LNCaP clone FGC (cell line): ENCODE data around the gene POLR3K.

Experiments
- DNase-seq: peaks from one replicate; pipeline ENCODE4 v3.0.0-alpha.2; 2011; ENCODE audit warnings: low read depth
- H3K4me3 ChIP-seq: 2 replicates; pipeline ENCODE4 v1.5.1; 2011; ENCODE audit warnings: mild to moderate bottlenecking, low read depth, low read length, control low read depth
- TF ChIP-seq, protein P1 (sequence below): IDR thresholded peaks from 2 replicates; pipeline ENCODE4 v1.5.1; 2012; ENCODE audit warnings: mild to moderate bottlenecking; ENCODE audit not compliant: control insufficient read depth, insufficient read depth; ENCODE audit errors: extremely low read depth

POLR3K gene

DNA sequence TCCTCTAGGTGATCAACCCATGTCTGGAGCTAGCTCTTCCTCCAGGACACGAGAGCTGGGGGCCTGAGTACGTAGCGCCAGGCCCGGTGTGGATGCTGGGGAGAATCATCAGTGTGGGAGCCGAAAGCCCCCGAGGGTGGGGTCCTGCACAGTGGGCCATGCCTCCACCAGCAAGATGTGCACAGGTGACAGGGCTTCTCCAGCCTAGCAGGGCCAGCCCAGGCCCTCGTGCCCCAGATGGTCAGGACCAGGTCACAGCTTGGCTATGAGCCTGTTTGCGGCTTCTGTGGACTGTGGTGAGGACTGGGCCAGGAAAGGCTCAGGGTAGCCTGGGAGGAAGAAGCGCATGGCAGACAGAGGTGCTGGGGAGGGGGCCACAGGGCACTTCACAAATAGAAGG lies 32.5 kb upstream of the POLR3K start:
- TF ChIP-seq, protein P1, sequence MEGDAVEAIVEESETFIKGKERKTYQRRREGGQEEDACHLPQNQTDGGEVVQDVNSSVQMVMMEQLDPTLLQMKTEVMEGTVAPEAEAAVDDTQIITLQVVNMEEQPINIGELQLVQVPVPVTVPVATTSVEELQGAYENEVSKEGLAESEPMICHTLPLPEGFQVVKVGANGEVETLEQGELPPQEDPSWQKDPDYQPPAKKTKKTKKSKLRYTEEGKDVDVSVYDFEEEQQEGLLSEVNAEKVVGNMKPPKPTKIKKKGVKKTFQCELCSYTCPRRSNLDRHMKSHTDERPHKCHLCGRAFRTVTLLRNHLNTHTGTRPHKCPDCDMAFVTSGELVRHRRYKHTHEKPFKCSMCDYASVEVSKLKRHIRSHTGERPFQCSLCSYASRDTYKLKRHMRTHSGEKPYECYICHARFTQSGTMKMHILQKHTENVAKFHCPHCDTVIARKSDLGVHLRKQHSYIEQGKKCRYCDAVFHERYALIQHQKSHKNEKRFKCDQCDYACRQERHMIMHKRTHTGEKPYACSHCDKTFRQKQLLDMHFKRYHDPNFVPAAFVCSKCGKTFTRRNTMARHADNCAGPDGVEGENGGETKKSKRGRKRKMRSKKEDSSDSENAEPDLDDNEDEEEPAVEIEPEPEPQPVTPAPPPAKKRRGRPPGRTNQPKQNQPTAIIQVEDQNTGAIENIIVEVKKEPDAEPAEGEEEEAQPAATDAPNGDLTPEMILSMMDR: no peak
- DNase-seq: no peak
- H3K4me3 ChIP-seq: no peak overlapping the region

DNA sequence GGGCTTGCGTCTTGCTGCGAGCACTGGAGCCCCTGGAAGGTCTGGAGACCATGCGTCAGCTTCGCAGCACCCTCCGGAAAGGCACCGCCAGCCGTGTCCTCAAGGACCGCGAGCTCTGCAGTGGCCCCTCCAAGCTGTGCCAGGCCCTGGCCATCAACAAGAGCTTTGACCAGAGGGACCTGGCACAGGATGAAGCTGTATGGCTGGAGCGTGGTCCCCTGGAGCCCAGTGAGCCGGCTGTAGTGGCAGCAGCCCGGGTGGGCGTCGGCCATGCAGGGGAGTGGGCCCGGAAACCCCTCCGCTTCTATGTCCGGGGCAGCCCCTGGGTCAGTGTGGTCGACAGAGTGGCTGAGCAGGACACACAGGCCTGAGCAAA lies 32.0 kb upstream of the POLR3K start:
- TF ChIP-seq, protein P1: no peak
- DNase-seq: no peak
- H3K4me3 ChIP-seq: no peak overlapping the region

DNA sequence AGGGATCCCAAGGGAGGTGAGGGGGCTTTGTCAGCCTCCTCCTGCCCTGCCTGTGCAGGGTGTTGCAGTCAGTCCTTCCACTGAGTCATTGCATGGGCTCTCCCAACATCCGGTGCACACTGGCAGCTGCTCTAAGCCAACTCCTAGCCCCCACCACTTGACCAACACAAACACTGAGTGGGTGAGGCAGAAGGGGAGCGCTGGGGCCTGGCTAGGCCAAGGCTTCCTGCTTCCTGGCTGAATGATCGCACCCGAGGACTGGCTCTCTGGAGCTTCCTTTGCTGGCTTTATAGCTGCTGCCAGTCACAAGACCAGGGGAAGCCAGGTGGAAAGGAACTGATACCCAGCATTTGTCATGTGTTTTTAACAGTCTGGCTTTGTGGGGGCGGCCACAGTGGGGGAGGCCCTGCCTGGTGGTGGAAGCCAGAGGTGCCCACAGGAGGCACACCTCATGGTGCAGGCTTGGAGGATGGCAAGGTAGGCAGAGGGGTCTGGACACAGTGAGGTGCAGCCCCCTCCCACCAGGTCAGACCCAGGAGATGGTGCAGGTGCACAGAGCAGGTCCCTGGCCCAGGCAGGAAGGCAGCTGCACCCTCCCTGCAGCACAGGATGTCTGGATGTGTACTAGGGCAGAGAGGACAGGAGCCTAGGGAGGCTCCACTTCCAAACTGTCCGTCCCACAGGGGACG lies 31.5 kb upstream of the POLR3K start:
- H3K4me3 ChIP-seq: no peak overlapping the region
- DNase-seq: no peak
- TF ChIP-seq, protein P1: no peak

DNA sequence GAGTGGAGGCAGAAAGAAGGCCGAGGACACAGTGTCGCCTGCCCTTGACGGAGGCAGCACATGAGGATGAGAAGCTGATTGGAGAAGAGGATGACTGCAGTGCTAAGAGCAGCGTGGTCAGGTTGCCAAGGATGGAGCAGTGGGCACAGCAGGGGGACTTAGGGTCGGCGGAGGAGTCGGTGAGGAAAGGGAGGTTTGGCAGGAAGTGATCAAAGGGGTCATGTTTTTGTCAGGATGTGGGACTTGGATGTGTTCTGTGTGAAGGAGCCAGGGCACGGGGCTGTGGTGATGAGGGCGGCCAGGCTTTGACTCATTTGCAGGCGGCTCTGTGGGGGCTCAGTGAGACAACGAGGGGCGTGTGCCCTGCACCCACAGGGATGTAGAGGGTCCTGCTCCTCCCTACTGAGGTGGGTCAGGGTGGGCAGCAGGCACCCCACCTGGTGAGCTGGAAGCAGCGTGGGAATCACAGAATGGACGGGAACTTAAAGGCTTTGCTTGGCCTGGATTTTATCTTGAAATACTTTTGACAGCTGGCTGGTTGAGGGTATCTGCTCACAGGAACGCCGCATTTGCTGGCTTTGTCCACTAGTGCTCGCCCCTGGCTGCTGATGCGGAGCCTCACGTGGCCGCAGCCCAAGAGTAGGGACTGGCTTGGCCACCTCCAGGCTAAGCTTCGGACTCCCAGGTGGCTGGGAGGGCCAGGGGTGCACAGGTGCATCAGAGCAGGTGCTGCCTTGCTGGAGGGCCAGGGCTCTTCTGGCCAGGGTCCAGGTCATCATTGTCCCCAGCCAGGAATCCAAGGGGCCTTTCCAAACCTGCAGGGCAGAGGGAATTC lies 30.6 kb upstream of the POLR3K start:
- DNase-seq: no peak
- H3K4me3 ChIP-seq: no peak overlapping the region
- TF ChIP-seq, protein P1: no peak

DNA sequence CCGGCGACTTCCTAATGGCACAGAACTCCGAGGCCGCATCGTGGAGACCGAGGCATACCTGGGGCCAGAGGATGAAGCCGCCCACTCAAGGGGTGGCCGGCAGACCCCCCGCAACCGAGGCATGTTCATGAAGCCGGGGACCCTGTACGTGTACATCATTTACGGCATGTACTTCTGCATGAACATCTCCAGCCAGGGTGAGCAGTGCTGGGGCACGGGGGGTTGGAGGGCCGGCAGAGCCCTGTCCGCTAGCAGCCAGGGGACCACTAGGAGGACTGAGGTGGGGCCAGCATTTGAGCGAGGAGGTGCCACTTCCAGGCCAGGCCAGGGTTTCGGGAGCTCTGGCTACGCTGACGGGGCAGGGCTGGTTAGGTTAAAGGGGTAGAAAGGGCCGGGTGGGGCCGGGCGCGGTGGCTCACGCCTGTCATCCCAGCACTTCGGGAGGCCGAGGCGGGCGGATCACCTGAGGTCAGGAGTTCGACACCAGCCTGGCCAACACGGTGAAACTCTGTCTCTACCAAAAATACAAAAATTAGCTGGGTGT lies 29.7 kb upstream of the POLR3K start:
- no peak overlapping the region for H3K4me3 ChIP-seq
- TF ChIP-seq, protein P1: no peak

DNA sequence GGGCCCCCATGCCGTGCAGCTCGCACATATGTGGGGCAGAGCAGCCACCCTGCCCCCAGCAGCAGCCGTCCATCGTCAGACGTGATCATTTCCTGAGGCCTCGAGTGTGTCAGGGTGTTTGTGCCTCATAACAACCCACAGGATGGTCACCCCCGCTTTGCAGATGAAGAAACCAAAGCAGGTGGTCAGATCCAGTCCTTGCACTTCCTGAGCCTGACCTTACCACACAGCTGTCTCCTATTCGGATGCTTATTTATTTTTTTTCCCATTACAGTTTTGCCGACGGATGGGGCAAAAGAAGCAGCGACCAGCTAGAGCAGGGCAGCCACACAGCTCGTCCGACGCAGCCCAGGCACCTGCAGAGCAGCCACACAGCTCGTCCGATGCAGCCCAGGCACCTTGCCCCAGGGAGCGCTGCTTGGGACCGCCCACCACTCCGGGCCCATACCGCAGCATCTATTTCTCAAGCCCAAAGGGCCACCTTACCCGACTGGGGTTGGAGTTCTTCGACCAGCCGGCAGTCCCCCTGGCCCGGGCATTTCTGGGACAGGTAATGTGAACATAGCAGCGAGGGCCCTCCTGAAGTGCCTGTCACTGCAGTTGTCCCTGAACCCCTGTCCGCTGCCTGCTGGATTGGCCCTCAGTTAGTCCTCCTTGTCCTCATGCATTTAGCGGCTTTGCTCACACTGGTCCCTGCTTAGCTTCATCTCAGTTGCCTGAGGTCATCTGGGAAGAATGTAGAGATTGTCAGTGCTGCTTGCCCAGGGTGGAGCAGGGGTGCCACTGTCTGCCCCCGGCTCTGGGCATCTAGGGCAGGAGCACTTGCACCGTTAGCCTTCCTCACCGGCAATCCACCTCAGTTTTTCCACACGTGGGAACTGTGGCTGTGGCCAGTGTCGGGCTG lies 26.0 kb upstream of the POLR3K start:
- no peak for DNase-seq
- TF ChIP-seq, protein P1: no peak
- H3K4me3 ChIP-seq: peak overlapping the region; percentile 74

More for the DNA sequence above, 29.7 kb upstream of the POLR3K start:
- DNase-seq: no peak
